Epithelial cell of esophagus (primary cell): Measurements from ENCODE around the gene CCDC85A.

ENCODE experiments used
- DNase-seq: peaks from one replicate; pipeline ENCODE4 v3.0.0; 2010; ENCODE audit warnings: low read depth
- H3K4me3 ChIP-seq: 2 replicates; pipeline ENCODE4 v1.5.1; 2011; ENCODE audit warnings: mild to moderate bottlenecking, low read length, control low read depth
- TF ChIP-seq, protein P1 (sequence below): IDR thresholded peaks from 2 replicates; pipeline ENCODE4 v1.5.1; 2011; ENCODE audit warnings: low read depth, mild to moderate bottlenecking, low read length, control low read depth, inconsistent platforms; ENCODE audit not compliant: insufficient read depth; ENCODE audit errors: missing control alignments

CCDC85A gene

GRCh38 chr2:56195563-56195962 is 11.8 kb downstream of the CCDC85A start:
- TF ChIP-seq, protein P1, sequence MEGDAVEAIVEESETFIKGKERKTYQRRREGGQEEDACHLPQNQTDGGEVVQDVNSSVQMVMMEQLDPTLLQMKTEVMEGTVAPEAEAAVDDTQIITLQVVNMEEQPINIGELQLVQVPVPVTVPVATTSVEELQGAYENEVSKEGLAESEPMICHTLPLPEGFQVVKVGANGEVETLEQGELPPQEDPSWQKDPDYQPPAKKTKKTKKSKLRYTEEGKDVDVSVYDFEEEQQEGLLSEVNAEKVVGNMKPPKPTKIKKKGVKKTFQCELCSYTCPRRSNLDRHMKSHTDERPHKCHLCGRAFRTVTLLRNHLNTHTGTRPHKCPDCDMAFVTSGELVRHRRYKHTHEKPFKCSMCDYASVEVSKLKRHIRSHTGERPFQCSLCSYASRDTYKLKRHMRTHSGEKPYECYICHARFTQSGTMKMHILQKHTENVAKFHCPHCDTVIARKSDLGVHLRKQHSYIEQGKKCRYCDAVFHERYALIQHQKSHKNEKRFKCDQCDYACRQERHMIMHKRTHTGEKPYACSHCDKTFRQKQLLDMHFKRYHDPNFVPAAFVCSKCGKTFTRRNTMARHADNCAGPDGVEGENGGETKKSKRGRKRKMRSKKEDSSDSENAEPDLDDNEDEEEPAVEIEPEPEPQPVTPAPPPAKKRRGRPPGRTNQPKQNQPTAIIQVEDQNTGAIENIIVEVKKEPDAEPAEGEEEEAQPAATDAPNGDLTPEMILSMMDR = no peak
- DNase-seq = peak; percentile 6

GRCh38 chr2:56197816-56198215 is 14.0 kb downstream of the CCDC85A start:
- TF ChIP-seq, protein P1 = no peak

More at GRCh38 chr2:56195563-56195962, 11.8 kb downstream of the CCDC85A start:
- no peak overlapping the region for H3K4me3 ChIP-seq

DNA sequence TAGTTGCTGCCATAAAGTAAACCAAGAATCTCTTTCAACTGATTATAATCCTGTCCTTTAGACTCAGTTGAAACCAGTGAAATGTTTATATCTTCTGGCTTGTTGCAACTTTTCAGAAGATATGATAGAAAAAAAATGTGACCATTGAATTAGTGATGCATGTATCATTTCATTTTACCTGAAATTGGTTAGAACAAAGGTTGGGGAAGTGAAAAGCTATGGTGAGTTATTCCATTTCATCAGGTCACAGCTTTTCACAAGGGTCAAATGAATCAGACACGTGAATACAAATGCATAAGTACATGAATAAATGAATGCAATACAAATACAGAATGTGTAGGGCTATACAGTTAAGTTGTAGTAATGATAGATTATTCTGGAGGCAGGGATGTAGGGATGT is 15.1 kb downstream of the CCDC85A start:
- H3K4me3 ChIP-seq = no peak overlapping the region
- no peak for DNase-seq
- TF ChIP-seq, protein P1 = no peak

More at GRCh38 chr2:56197816-56198215, 14.0 kb downstream of the CCDC85A start:
- no peak overlapping the region for H3K4me3 ChIP-seq
- DNase-seq = no peak

DNA sequence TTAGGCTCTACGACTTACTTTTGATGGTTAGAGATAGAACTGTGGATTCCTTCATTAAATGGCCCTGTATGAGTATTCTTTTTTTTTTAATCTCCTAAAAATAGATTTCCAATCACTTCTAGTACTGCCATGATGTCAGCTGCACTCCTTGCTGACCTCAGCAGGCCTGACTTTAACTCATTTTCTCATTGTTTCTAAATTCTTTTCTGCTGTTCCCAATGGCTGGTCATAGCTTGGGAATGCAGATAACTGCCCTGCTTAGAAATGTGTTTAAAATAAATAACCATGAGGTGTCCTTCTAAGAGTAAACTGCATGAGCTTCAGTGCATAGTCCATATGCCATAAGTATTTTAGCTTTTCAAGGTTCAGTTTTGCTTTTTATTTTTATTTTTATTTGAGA is 15.7 kb downstream of the CCDC85A start:
- H3K4me3 ChIP-seq = no peak overlapping the region
- TF ChIP-seq, protein P1 = no peak
- DNase-seq = no peak

GRCh38 chr2:56202381-56203121 is 18.8 kb downstream of the CCDC85A start:
- H3K4me3 ChIP-seq = no peak overlapping the region
- TF ChIP-seq, protein P1 = no peak
- no peak for DNase-seq

DNA sequence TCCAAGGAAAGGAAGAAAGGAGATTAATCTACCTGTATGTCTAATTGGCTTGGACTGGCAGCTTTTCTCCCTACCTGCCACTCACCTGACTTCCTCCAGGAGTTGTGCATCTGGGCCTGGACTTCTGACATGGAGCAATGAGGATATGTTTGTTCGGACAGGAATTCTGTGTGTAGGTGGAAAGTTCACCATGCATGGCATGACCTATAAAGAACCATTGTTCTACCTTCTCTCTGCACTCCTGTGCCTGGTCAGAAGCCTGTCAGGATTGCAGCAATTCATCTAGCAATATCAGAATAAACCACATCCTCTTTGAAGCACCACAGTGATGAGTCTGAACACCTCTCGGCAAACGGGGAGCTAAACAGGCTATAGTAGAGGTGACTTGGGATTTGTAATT is 20.8 kb downstream of the CCDC85A start:
- DNase-seq = no peak
- H3K4me3 ChIP-seq = no peak overlapping the region
- TF ChIP-seq, protein P1 = no peak

GRCh38 chr2:56206250-56206649 is 22.5 kb downstream of the CCDC85A start:
- TF ChIP-seq, protein P1 = no peak
- H3K4me3 ChIP-seq = no peak overlapping the region
- no peak for DNase-seq
